Astrocyte of the cerebellum (primary cell): ENCODE results near the gene MSRB3.

Source experiments
- DNase-seq: peaks from one replicate; pipeline ENCODE4 v3.0.0-alpha.2; 2011; ENCODE audit warnings: low read depth
- H3K4me3 ChIP-seq: 2 replicates; pipeline ENCODE4 v1.5.1; 2011; ENCODE audit warnings: mild to moderate bottlenecking, low read depth, low read length, moderate library complexity
- in situ Hi-C: cut with HindIII; loops from 2 replicates; pipeline ENCODE4 v1.10.0; 2017; ENCODE audit warnings: low sequenced_read_pairs
- TF ChIP-seq, protein P1 (sequence below): IDR thresholded peaks from 2 replicates; pipeline ENCODE4 v1.5.1; 2012; ENCODE audit warnings: low read length, low read depth, moderate library complexity, mild to moderate bottlenecking; ENCODE audit errors: missing control alignments

The MSRB3 gene

DNA sequence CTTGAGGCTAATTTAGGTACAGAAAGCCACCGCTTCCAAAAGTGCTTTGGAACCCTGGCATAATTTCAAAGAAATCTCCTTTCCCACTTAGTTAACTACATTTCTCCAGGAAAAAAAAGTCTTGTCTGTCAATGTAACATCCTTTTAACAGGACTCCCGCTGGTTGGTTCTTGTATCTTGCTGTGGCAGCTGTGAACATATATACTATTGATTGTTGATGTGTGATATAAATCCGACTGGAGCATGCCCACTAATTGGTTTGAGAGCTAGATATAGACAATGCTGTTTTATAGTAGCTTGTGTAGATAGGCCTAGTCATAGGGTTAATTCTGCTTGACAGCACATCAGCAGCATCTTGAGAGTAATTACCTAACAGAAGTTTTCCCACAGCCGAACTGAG, 89.6 kb downstream of the MSRB3 start:
- no peak for DNase-seq
- no peak overlapping the region for H3K4me3 ChIP-seq
- TF ChIP-seq, protein P1, sequence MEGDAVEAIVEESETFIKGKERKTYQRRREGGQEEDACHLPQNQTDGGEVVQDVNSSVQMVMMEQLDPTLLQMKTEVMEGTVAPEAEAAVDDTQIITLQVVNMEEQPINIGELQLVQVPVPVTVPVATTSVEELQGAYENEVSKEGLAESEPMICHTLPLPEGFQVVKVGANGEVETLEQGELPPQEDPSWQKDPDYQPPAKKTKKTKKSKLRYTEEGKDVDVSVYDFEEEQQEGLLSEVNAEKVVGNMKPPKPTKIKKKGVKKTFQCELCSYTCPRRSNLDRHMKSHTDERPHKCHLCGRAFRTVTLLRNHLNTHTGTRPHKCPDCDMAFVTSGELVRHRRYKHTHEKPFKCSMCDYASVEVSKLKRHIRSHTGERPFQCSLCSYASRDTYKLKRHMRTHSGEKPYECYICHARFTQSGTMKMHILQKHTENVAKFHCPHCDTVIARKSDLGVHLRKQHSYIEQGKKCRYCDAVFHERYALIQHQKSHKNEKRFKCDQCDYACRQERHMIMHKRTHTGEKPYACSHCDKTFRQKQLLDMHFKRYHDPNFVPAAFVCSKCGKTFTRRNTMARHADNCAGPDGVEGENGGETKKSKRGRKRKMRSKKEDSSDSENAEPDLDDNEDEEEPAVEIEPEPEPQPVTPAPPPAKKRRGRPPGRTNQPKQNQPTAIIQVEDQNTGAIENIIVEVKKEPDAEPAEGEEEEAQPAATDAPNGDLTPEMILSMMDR: no peak
- in situ Hi-C loops: no loop called here

DNA sequence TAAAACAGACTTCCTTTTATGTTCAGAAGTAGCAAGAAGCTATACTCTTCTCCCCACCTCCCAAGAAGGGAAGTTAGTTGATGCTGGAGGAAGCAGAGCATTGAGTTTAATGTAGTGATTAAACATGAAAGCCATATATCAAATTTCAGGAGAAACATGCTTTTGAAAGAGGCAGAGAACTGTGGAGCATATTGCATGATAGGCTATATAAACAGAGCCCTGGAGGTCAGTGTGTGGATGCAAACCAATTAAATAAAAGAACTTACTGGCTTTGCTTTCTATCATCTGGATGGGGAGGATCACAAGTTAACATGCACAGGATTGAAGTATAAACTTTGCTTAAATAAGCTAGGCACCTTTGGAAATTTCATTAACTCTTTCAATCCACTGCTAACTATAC, 94.1 kb downstream of the MSRB3 start:
- H3K4me3 ChIP-seq: no peak overlapping the region
- no peak for DNase-seq
- TF ChIP-seq, protein P1: no peak
- in situ Hi-C loops: no loop called here

DNA sequence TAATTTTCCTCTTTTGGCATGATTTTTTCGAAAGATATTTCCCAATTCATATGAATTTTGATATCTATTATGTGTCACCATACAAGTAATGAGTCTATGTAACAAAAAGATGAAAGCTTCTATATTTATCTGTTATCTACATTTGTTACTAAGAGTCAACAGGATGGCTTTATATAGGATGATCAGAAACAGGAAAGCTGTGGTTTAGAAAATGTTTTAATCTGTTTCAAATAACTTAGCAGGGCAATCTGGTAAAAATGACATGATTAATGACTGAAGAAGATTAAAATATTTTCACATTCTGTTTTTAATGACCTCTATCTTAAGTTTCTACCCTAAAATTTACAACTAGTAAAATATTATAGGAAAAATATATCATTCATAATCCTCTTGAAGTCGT, 105.8 kb downstream of the MSRB3 start:
- in situ Hi-C loops: no loop called here
- H3K4me3 ChIP-seq: no peak overlapping the region
- TF ChIP-seq, protein P1: no peak
- no peak for DNase-seq

DNA sequence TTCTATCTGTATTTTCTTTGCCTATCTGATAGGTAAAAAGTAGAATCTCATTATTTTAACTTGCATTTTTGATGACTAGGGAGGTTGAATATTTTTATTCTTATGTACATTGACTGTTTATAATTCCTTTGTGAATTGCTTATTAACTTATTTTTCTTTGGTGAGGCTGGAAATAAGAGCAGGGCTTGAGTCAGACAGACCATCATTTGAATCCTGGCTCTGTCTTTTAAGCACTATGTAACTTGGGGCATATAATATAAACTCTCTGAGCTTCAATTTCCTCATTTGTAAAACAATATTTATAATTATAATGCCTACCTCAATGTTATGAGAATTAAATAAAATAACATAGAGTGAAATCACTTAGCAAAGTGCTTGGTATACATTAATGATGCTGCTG, 108.9 kb downstream of the MSRB3 start:
- H3K4me3 ChIP-seq: no peak overlapping the region
- no peak for DNase-seq
- in situ Hi-C loops: no loop called here
- TF ChIP-seq, protein P1: no peak

DNA sequence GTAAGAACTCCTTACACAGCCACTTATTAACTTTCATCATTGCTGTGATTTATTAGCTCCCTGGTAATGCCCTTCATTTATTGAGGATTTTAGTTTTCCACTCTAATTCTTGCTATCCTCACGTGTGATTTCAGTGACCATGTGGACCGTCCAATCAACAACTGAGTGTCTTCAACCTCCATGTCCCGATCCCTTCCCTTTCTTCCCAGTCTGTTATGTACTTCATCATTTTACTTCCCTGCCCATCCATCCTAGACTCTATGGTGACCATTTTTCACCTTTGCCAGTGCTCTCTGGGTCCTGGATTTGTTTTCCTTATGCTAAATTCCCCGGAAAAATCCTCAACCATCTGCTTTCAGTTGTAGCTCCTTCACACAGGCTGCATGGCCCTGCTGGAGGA, 111.0 kb downstream of the MSRB3 start:
- in situ Hi-C loops: no loop called here
- TF ChIP-seq, protein P1: no peak
- no peak overlapping the region for H3K4me3 ChIP-seq
- DNase-seq: no peak

DNA sequence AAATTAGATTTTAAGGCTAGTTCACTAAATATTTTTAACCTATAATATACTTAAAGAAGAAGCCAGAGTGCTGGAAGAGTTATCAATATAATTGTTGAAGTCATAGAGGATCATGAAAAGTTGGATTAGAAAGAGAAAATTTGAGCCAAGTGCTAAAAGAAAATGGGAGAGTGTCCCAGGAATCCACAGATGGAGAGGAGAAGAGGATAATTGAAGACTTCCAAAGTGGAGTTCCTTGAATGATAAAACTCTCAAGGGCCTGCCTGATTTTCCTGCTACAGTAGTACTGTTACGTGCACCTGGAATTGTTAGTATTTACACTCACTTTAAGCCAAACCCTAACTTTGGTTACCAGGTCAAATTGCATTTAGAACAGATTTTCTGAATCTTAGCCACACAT, 113.2 kb downstream of the MSRB3 start:
- H3K4me3 ChIP-seq: no peak overlapping the region
- TF ChIP-seq, protein P1: no peak
- no peak for DNase-seq
- in situ Hi-C loops: no loop called here

DNA sequence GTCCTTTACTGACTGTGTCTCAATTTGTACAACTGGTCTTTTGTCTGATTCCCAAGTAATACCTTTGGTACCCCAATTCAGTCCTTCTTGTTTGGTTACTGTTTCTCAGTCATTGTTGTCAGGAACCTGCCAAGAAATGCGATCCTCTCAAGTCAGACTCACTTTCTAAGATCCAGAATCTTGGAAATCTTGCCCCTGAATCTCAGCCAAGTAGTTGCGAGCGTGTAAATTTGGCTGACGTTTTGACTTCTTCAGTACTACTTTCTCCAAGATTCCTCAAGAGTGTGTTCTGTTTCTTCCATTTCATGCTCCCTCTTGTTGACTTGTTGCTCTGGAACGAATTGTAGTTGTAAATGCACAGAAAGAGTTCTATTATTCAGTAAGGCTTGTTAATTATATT, 114.0 kb downstream of the MSRB3 start:
- TF ChIP-seq, protein P1: no peak
- no peak overlapping the region for H3K4me3 ChIP-seq
- in situ Hi-C loops: no loop called here
- DNase-seq: no peak
